HL-60 (cell line): Measurements from ENCODE around the gene FAM209A.

Experiments used
- DNase-seq, 2 experiments: peaks; one replicate each; pipeline ENCODE4 v3.0.0-alpha.2; 2010 to 2020; ENCODE audit warnings: low read depth in 1 of 2, low spot score in 1 of 2
- H3K27ac ChIP-seq: fragments of 250-450 bp; sonication (Bioruptor Pico); replicated peaks from 2 replicates; pipeline ENCODE4 v1.5.1; 2020; ENCODE audit warnings: mild to moderate bottlenecking, moderate library complexity
- H3K27me3 ChIP-seq: fragments of 250-450 bp; sonication (Bioruptor Pico); 2 replicates; pipeline ENCODE4 v1.5.1; 2021; ENCODE audit warnings: mild to moderate bottlenecking, moderate library complexity; ENCODE audit not compliant: insufficient read depth, poor library complexity, severe bottlenecking
- H3K4me3 ChIP-seq: replicated peaks from 2 replicates; pipeline ENCODE4 v1.5.1; 2011; ENCODE audit warnings: mild to moderate bottlenecking, control low read depth, low read length; ENCODE audit not compliant: insufficient read depth
- CTCF ChIP-seq: IDR thresholded peaks from one replicate; pipeline ENCODE4 v1.5.1; 2011; ENCODE audit warnings: low read length, control low read depth, inconsistent platforms; ENCODE audit not compliant: insufficient read depth
- GABPA ChIP-seq: IDR thresholded peaks from 2 replicates; pipeline ENCODE4 v1.6.1; 2012; ENCODE audit warnings: low read depth
- POLR2AphosphoS5 ChIP-seq: IDR thresholded peaks from 2 replicates; pipeline ENCODE4 v1.6.1; 2012; ENCODE audit warnings: low read depth
- REST ChIP-seq: IDR thresholded peaks from 2 replicates; pipeline ENCODE4 v1.6.1; 2012; ENCODE audit warnings: low read depth; ENCODE audit not compliant: insufficient replicate concordance
- SPI1 ChIP-seq: IDR thresholded peaks from 2 replicates; pipeline ENCODE4 v1.6.1; 2012; ENCODE audit warnings: low read depth, mild to moderate bottlenecking, borderline replicate concordance

Gene FAM209A

DNA sequence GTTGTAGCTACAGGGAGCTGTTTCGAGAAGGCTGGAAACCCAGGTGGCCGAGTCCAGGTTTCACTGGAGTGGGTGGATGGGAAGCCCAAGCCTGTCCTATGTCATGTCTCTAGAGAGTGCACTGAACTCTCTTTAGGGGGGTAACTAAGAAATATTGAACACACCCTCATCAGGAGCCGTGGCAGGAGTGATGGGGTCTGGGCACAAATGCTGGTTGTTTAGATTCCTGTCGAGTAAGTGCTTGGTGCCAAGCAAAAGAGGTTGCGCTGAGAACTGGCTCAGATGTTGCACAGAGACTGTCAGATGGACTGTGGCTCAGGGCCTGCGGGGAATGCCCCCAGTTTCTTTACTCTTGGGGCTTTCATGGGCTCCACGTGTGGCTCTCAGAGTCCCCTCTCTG lies 7.3 kb upstream of the FAM209A start:
- TF ChIP-seq POLR2AphosphoS5 (no peak), GABPA (no peak), SPI1 (no peak), CTCF (no peak), REST (no peak)
- Histone ChIP-seq H3K4me3 (no peak overlapping the region), H3K27me3 (no peaks in the 10 kb centered on the region), H3K27ac (no peak overlapping the region)
- no peak for DNase-seq

GRCh38 chr20:56517641-56518040 lies 6.9 kb upstream of the FAM209A start:
- no peak overlapping the region for H3K27ac ChIP-seq
- H3K4me3 ChIP-seq, result no peak overlapping the region
- DNase-seq, result no peak
- TF ChIP-seq GABPA (no peak), POLR2AphosphoS5 (no peak), REST (no peak), SPI1 (no peak), CTCF (no peak)
- H3K27me3 ChIP-seq, result no peaks in the 10 kb centered on the region

DNA sequence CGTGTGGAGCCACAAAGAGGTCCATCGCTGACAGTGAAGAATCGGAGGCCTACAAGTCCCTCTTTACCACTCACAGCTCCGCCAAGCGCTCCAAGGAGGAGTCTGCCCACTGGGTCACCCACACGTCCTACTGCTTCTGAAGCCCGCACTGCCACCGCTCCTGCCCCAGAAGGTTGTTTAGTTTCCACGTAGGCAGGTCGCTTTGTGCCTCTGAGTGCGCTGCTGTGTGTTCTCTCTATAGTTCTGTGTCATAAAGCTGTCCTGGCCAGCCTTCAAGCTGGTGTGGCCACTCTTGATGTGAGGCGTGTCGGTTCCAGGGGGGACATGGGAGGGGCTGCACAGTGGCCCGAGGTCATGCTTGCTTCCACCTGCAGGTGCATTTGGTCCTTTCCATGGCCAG lies 6.4 kb upstream of the FAM209A start:
- DNase-seq, result no peak
- H3K27ac ChIP-seq, result no peak overlapping the region
- H3K4me3 ChIP-seq, result no peak overlapping the region
- TF ChIP-seq REST, result no peak
- no peak for TF ChIP-seq GABPA
- no peak for TF ChIP-seq CTCF
- no peak for TF ChIP-seq POLR2AphosphoS5
- TF ChIP-seq SPI1, result no peak
- no peaks in the 10 kb centered on the region for H3K27me3 ChIP-seq
